Neuronal stem cell (in vitro differentiated cells): ENCODE measurements around the gene ACSS1.

ENCODE experiments used
- DNase-seq: peaks from one replicate; pipeline ENCODE4 v3.0.0-alpha.2; 2013; ENCODE audit warnings: low spot score
- H2AFZ ChIP-seq: one replicate; pipeline ENCODE4 v1.6.1; 2013; ENCODE audit warnings: mild to moderate bottlenecking, low read length, inconsistent platforms
- H2AK5ac ChIP-seq: 2 replicates; pipeline ENCODE4 v1.6.1; 2013; ENCODE audit warnings: low read depth, mild to moderate bottlenecking, inconsistent platforms, low read length, moderate library complexity, mixed read lengths
- H2BK120ac ChIP-seq: 2 replicates; pipeline ENCODE4 v1.6.1; 2013; ENCODE audit warnings: low read depth, mild to moderate bottlenecking, inconsistent platforms, low read length, moderate library complexity, mixed read lengths
- H2BK12ac ChIP-seq: one replicate; pipeline ENCODE4 v1.6.1; 2013; ENCODE audit warnings: low read length, inconsistent platforms
- H2BK15ac ChIP-seq: 2 replicates; pipeline ENCODE4 v1.6.1; 2013; ENCODE audit warnings: mild to moderate bottlenecking, low read length, inconsistent platforms, mixed read lengths
- H2BK5ac ChIP-seq: one replicate; pipeline ENCODE4 v1.6.1; 2013; ENCODE audit warnings: inconsistent platforms, mild to moderate bottlenecking, low read length, moderate library complexity
- H3K14ac ChIP-seq: one replicate; pipeline ENCODE4 v1.6.1; 2013; ENCODE audit warnings: low read length, inconsistent platforms
- H3K18ac ChIP-seq: 2 replicates; pipeline ENCODE4 v1.6.1; 2013; ENCODE audit warnings: low read length, inconsistent platforms
- H3K23ac ChIP-seq: 2 replicates; pipeline ENCODE4 v1.6.1; 2013; ENCODE audit warnings: low read depth, mild to moderate bottlenecking, mixed read lengths, low read length, inconsistent platforms; ENCODE audit not compliant: poor library complexity
- H3K27ac ChIP-seq: replicated peaks from 3 replicates; pipeline ENCODE4 v1.5.1; 2013; ENCODE audit warnings: low read length, inconsistent platforms
- H3K27me3 ChIP-seq, 3 experiments: 2 replicates each; pipeline ENCODE4 v1.6.1; 2013; ENCODE audit warnings: low read length in 3 of 3, mild to moderate bottlenecking in 2 of 3, inconsistent platforms in 1 of 3, low read depth in 1 of 3, mixed read lengths in 1 of 3, moderate library complexity in 1 of 3; ENCODE audit not compliant: control insufficient read depth in 3 of 3, insufficient read depth in 3 of 3
- H3K36me3 ChIP-seq, 2 donors: replicated peaks in 1 of 2; 2 replicates each; pipeline ENCODE4 v1.6.1; 2013; ENCODE audit warnings: low read length in 2 of 2; ENCODE audit not compliant: control insufficient read depth in 2 of 2, insufficient read depth in 2 of 2
- H3K4ac ChIP-seq: 2 replicates; pipeline ENCODE4 v1.6.1; 2013; ENCODE audit warnings: inconsistent platforms, mild to moderate bottlenecking, low read length, moderate library complexity
- H3K4me1 ChIP-seq, 2 donors: 1 replicate in 1 of 2; 2 replicates in 1 of 2; pipeline ENCODE4 v1.6.1; 2013; ENCODE audit warnings: low read length in 2 of 2, low read depth in 1 of 2; ENCODE audit not compliant: control insufficient read depth in 2 of 2, insufficient read depth in 1 of 2
- H3K4me2 ChIP-seq: one replicate; pipeline ENCODE4 v1.6.1; 2013; ENCODE audit warnings: mild to moderate bottlenecking, low read length, inconsistent platforms; ENCODE audit not compliant: insufficient read depth, poor library complexity, severe bottlenecking
- H3K4me3 ChIP-seq, 2 donors: 2 replicates each; pipeline ENCODE4 v1.5.1; 2013; ENCODE audit warnings: low read length in 2 of 2, mild to moderate bottlenecking in 2 of 2, inconsistent platforms in 1 of 2, moderate library complexity in 1 of 2
- H3K79me1 ChIP-seq: one replicate; pipeline ENCODE4 v1.6.1; 2013; ENCODE audit warnings: low read depth, mild to moderate bottlenecking, inconsistent platforms, low read length, moderate library complexity
- H3K9ac ChIP-seq: one replicate; pipeline ENCODE4 v1.6.1; 2013; ENCODE audit warnings: mild to moderate bottlenecking, low read depth, low read length, inconsistent platforms; ENCODE audit not compliant: poor library complexity
- H3K9me3 ChIP-seq, 2 donors: replicated peaks in 1 of 2; 2 replicates each; pipeline versions ENCODE3 to v1.6.1; 2013; ENCODE audit warnings: low read length in 2 of 2, mild to moderate bottlenecking in 2 of 2, inconsistent platforms in 1 of 2, low read depth in 1 of 2, mixed read lengths in 1 of 2, moderate library complexity in 1 of 2; ENCODE audit not compliant: control insufficient read depth in 2 of 2, insufficient read depth in 1 of 2
- H4K8ac ChIP-seq: one replicate; pipeline ENCODE4 v1.6.1; 2013; ENCODE audit warnings: low read depth, mild to moderate bottlenecking, inconsistent platforms, low read length, moderate library complexity
- H4K91ac ChIP-seq: one replicate; pipeline ENCODE4 v1.6.1; 2013; ENCODE audit warnings: low read length, low read depth, mild to moderate bottlenecking, inconsistent platforms; ENCODE audit not compliant: poor library complexity
- WGBS, 2 donors: extraction: QIAGEN DNeasy Blood & Tissue Kit; methylation state at CpG; one replicate each; pipeline ENCODE4 v1.1.7; 2013; ENCODE audit warnings: missing lambda C conversion rate in 2 of 2, mixed read lengths in 1 of 2; ENCODE audit not compliant: insufficient read length in 2 of 2, insufficient replicate concordance in 1 of 2; ENCODE audit errors: extremely low coverage in 2 of 2; 5-methylcytosine and 5-hydroxymethylcytosine counted together

ACSS1 gene

GRCh38 chr20:25088267-25088666 is 30.3 kb upstream of the ACSS1 start:
- H3K14ac ChIP-seq = no peak overlapping the region
- no peak overlapping the region for H3K4ac ChIP-seq
- H3K18ac ChIP-seq = no peak overlapping the region
- no peak overlapping the region for H2AK5ac ChIP-seq
- H2BK15ac ChIP-seq = no peak overlapping the region
- no peak overlapping the region for H2AFZ ChIP-seq
- H3K4me3 ChIP-seq = no peak overlapping the region
- no peak overlapping the region for H2BK5ac ChIP-seq
- H3K79me1 ChIP-seq = no peaks in the 10 kb centered on the region
- no peak overlapping the region for H4K91ac ChIP-seq
- H3K4me1 ChIP-seq = peaks cover 12 to 16% of the 10 kb centered on the region in 2 donors
- H2BK120ac ChIP-seq = no peak overlapping the region
- H4K8ac ChIP-seq = no peak overlapping the region
- H3K9me3 ChIP-seq = peaks cover 1 to 5% of the 10 kb centered on the region in 2 donors
- H3K23ac ChIP-seq = no peak overlapping the region
- peaks cover 13 to 62% (median 36%) of the 10 kb centered on the region in 3 experiments for H3K27me3 ChIP-seq
- H2BK12ac ChIP-seq = no peak overlapping the region
- no peaks in the 10 kb centered on the region for H3K36me3 ChIP-seq
- no peak overlapping the region for H3K9ac ChIP-seq
- H3K27ac ChIP-seq = no peak overlapping the region
- WGBS, 2 donors = no CpG with 5 or more reads among the region's 6 CpGs
- H3K4me2 ChIP-seq = no peak overlapping the region
- DNase-seq = no peak

- no peak overlapping the region for H3K4me2 ChIP-seq
- no peak overlapping the region for H3K4ac ChIP-seq
- no peak overlapping the region for H2AFZ ChIP-seq
- H3K27me3 ChIP-seq = peaks cover 20 to 72% (median 45%) of the 10 kb centered on the region in 3 experiments
- WGBS, 2 donors = no CpG with 5 or more reads among the region's 4 CpGs
- no peak overlapping the region for H3K4me3 ChIP-seq
- no peak overlapping the region for H2BK15ac ChIP-seq
- H3K9ac ChIP-seq = no peak overlapping the region
- peaks cover 1 to 5% of the 10 kb centered on the region in 2 donors for H3K9me3 ChIP-seq
- peaks cover 15 to 19% of the 10 kb centered on the region in 2 donors for H3K4me1 ChIP-seq
- H2BK120ac ChIP-seq = no peak overlapping the region
- no peak for DNase-seq
- no peaks in the 10 kb centered on the region for H3K79me1 ChIP-seq
- H2AK5ac ChIP-seq = no peak overlapping the region
- H4K91ac ChIP-seq = no peak overlapping the region
- H3K14ac ChIP-seq = no peak overlapping the region
- no peaks in the 10 kb centered on the region for H3K36me3 ChIP-seq
- H2BK5ac ChIP-seq = no peak overlapping the region
- peak overlapping the region; percentile 67 for H3K18ac ChIP-seq
- no peak overlapping the region for H3K27ac ChIP-seq
- peak overlapping the region; percentile 69 for H3K23ac ChIP-seq
- no peak overlapping the region for H4K8ac ChIP-seq
- no peak overlapping the region for H2BK12ac ChIP-seq
Observed at GRCh38 chr20:25087186-25087929, 29.4 kb upstream of the ACSS1 start.

GRCh38 chr20:25085756-25086495 is 28.0 kb upstream of the ACSS1 start:
- Histone ChIP-seq H2BK12ac (no peak overlapping the region), H2BK120ac (no peak overlapping the region), H2AFZ (no peak overlapping the region), H3K27me3 (peaks cover 24 to 86% (median 59%) of the 10 kb centered on the region in 3 experiments), H2AK5ac (no peak overlapping the region), H3K14ac (no peak overlapping the region), H3K18ac (no peak overlapping the region), H3K9me3 (peaks cover 1 to 5% of the 10 kb centered on the region in 2 donors), H2BK5ac (no peak overlapping the region), H3K9ac (no peak overlapping the region), H4K8ac (no peak overlapping the region), H3K23ac (no peak overlapping the region), H3K27ac (no peak overlapping the region), H4K91ac (no peak overlapping the region), H3K79me1 (no peaks in the 10 kb centered on the region), H3K4me3 (no peak overlapping the region), H3K36me3 (no peaks in the 10 kb centered on the region), H3K4me2 (no peak overlapping the region), H3K4me1 (peaks cover 15% of the 10 kb centered on the region in 2 donors), H3K4ac (no peak overlapping the region), H2BK15ac (no peak overlapping the region)
- WGBS, 2 donors = no CpG with 5 or more reads among the region's 10 CpGs
- DNase-seq = no peak

- Histone ChIP-seq H3K23ac (no peak overlapping the region), H4K91ac (no peak overlapping the region), H3K14ac (no peak overlapping the region), H3K9ac (no peak overlapping the region), H4K8ac (no peak overlapping the region), H2AK5ac (no peak overlapping the region), H3K4ac (no peak overlapping the region), H2BK5ac (no peak overlapping the region), H2AFZ (peak overlapping the region; percentile 79), H3K27me3 (peaks cover 27 to 88% (median 67%) of the 10 kb centered on the region in 3 experiments), H2BK15ac (no peak overlapping the region), H3K4me1 (peaks cover 15% of the 10 kb centered on the region in 2 donors), H3K27ac (no peak overlapping the region), H3K18ac (peak overlapping the region; percentile 41), H3K4me3 (no peak overlapping the region), H3K4me2 (peak overlapping the region; percentile 47), H3K36me3 (no peaks in the 10 kb centered on the region), H2BK120ac (no peak overlapping the region), H2BK12ac (no peak overlapping the region), H3K79me1 (no peaks in the 10 kb centered on the region), H3K9me3 (peaks cover 1 to 5% of the 10 kb centered on the region in 2 donors)
- DNase-seq = no peak
- WGBS, 2 donors = no CpG with 5 or more reads among the region's 36 CpGs
Observed at GRCh38 chr20:25084626-25085187, 26.8 kb upstream of the ACSS1 start.
